SK-N-SH (cell line): Measurements from ENCODE around the gene DEAF1. TPM values are rescaled to one million over a fixed set of nuclear protein-coding genes. Genes with fewer than 3 reads are reported as not detected.
A peak's percentile ranks its signal among the peaks of the same experiment; 100 is the strongest.

ENCODE experiments used
- CTCF ChIA-PET: fragments of 300-600, 350-600 bp; formaldehyde crosslinking; extraction: SDS; loops from one replicate; lab custom pipeline; 2021; lab: Yijun Ruan, JAX
- POLR2A ChIA-PET: fragments of 350-600 bp; sonication (Branson Sonifier 250); formaldehyde crosslinking; extraction: SDS; loops from one replicate; lab custom pipeline; 2020; ENCODE audit warnings: antibody characterized with exemption, inconsistent platforms; lab: Yijun Ruan, JAX
- DNase-seq: peaks from one replicate; pipeline ENCODE4 v3.0.0; 2012
- H2AFZ ChIP-seq: fragments of 200-600 bp; sonication (generic); 2 replicates; pipeline ENCODE4 v1.8.1; 2016; ENCODE audit warnings: antibody characterized with exemption, mild to moderate bottlenecking, low read depth
- H3F3A ChIP-seq: fragments of 200-600 bp; sonication (generic); replicated peaks from 2 replicates; pipeline ENCODE3; 2016; ENCODE audit warnings: antibody characterized with exemption, mild to moderate bottlenecking; ENCODE audit not compliant: insufficient read depth
- H3K27ac ChIP-seq, 2 experiments: fragments of 200-500 bp in 1 of 2; fragments of 200-600 bp in 1 of 2; sonication (Bioruptor generic) in 1 of 2; sonication (generic), shearing (Covaris generic) in 1 of 2; 2 replicates each; pipeline versions ENCODE4 v1.5.1 to v1.6.1; 2014 to 2016; ENCODE audit warnings: low read depth in 2 of 2, inconsistent platforms in 1 of 2, low read length in 1 of 2, mild to moderate bottlenecking in 1 of 2, mixed read lengths in 1 of 2
- H3K27me3 ChIP-seq: fragments of 200-600 bp; sonication (generic), shearing (Covaris generic); 2 replicates; pipeline ENCODE4 v1.6.1; 2016; ENCODE audit warnings: mixed run types; ENCODE audit not compliant: insufficient read depth
- H3K36me3 ChIP-seq, 2 experiments: fragments of 200-500 bp in 1 of 2; fragments of 200-600 bp in 1 of 2; sonication (Bioruptor generic) in 1 of 2; sonication (generic) in 1 of 2; replicated peaks in 1 of 2; 2 replicates each; pipeline versions ENCODE3 to v1.5.1; 2014 to 2016; ENCODE audit warnings: low read length in 1 of 2, mild to moderate bottlenecking in 1 of 2; ENCODE audit not compliant: insufficient read depth in 2 of 2, control insufficient read depth in 1 of 2
- H3K4me1 ChIP-seq, 2 experiments: fragments of 200-500 bp in 1 of 2; fragments of 200-600 bp in 1 of 2; sonication (Bioruptor generic) in 1 of 2; sonication (generic), shearing (Covaris generic) in 1 of 2; 2 replicates each; pipeline versions ENCODE4 v1.5.1 to v1.6.1; 2014 to 2016; ENCODE audit warnings: low read depth in 1 of 2, low read length in 1 of 2, mixed run types in 1 of 2; ENCODE audit not compliant: insufficient read depth in 2 of 2, control insufficient read depth in 1 of 2
- H3K4me2 ChIP-seq: fragments of 200-600 bp; sonication (generic), shearing (Covaris generic); 2 replicates; pipeline ENCODE4 v1.6.1; 2017; ENCODE audit warnings: mixed run types
- H3K4me3 ChIP-seq, 2 experiments: fragments of 200-500 bp in 1 of 2; fragments of 200-600 bp in 1 of 2; sonication (Bioruptor generic) in 1 of 2; sonication (generic), shearing (Covaris generic) in 1 of 2; 2 replicates each; pipeline versions ENCODE4 v1.5.1 to v1.8.1; 2014 to 2016; ENCODE audit warnings: low read depth in 2 of 2, inconsistent platforms in 1 of 2, low read length in 1 of 2, mild to moderate bottlenecking in 1 of 2, mixed read lengths in 1 of 2, moderate library complexity in 1 of 2
- H3K79me2 ChIP-seq: fragments of 200-600 bp; sonication (generic); 2 replicates; pipeline ENCODE4 v1.8.1; 2017; ENCODE audit warnings: mild to moderate bottlenecking; ENCODE audit not compliant: insufficient read depth
- H3K9ac ChIP-seq: fragments of 200-600 bp; sonication (generic); 2 replicates; pipeline ENCODE4 v1.6.1; 2017; ENCODE audit warnings: mixed run types
- H3K9me2 ChIP-seq: fragments of 200-600 bp; sonication (generic); 2 replicates; pipeline ENCODE4 v1.6.1; 2017; ENCODE audit warnings: mixed run types
- H3K9me3 ChIP-seq: fragments of 200-600 bp; sonication (generic); 2 replicates; pipeline ENCODE4 v1.6.1; 2017; ENCODE audit warnings: mixed run types, mild to moderate bottlenecking, moderate library complexity
- H4K20me1 ChIP-seq: fragments of 200-600 bp; sonication (generic); 2 replicates; pipeline ENCODE4 v1.6.1; 2017; ENCODE audit warnings: mild to moderate bottlenecking, mixed run types; ENCODE audit not compliant: insufficient read depth
- ELF1 ChIP-seq: IDR thresholded peaks from 2 replicates; pipeline ENCODE4 v1.4.0; 2012
- EP300 ChIP-seq, 2 experiments: IDR thresholded peaks; 2 replicates each; pipeline versions ENCODE4 v1.4.0 to v1.6.1; 2012; ENCODE audit warnings: borderline replicate concordance in 1 of 2, low read depth in 1 of 2, low read length in 1 of 2
- EZH2phosphoT487 ChIP-seq: fragments of 200-600 bp; sonication (generic); IDR thresholded peaks from 2 replicates; pipeline ENCODE4 v1.6.1; 2017; ENCODE audit warnings: low read depth, mixed run types, mild to moderate bottlenecking, antibody characterized with exemption, moderate library complexity, borderline replicate concordance
- FOSL2 ChIP-seq: IDR thresholded peaks from 2 replicates; pipeline ENCODE4 v1.4.0; 2012; ENCODE audit warnings: low read depth, mild to moderate bottlenecking, moderate library complexity, borderline replicate concordance
- FOXJ3 ChIP-seq: sonication (generic); formaldehyde crosslinking; IDR thresholded peaks from 2 replicates; pipeline ENCODE4 v1.5.1; 2020; ENCODE audit warnings: mild to moderate bottlenecking, missing genetic modification reagents
- FOXM1 ChIP-seq: IDR thresholded peaks from 2 replicates; pipeline ENCODE4 v1.4.0; 2012; ENCODE audit warnings: low read depth, mild to moderate bottlenecking
- JUND ChIP-seq: IDR thresholded peaks from 2 replicates; pipeline ENCODE4 v1.4.0; 2012
- MEF2A ChIP-seq: IDR thresholded peaks from 2 replicates; pipeline ENCODE4 v1.4.0; 2012; ENCODE audit warnings: low read depth, borderline replicate concordance
- NFIC ChIP-seq: IDR thresholded peaks from 2 replicates; pipeline ENCODE4 v1.4.0; 2012; ENCODE audit warnings: borderline replicate concordance
- RAD21 ChIP-seq: IDR thresholded peaks from 2 replicates; pipeline ENCODE4 v1.6.1; 2012; ENCODE audit warnings: mild to moderate bottlenecking, low read length
- RCOR1 ChIP-seq: fragments of 150-350 bp; IDR thresholded peaks from 2 replicates; pipeline ENCODE4 v1.6.1; 2017; ENCODE audit warnings: antibody characterized with exemption, low read length
- RXRA ChIP-seq: IDR thresholded peaks from 2 replicates; pipeline ENCODE4 v1.4.0; 2012; ENCODE audit warnings: low read depth, mild to moderate bottlenecking, borderline replicate concordance
- SIN3A ChIP-seq: IDR thresholded peaks from 2 replicates; pipeline ENCODE4 v1.6.1; 2012; ENCODE audit warnings: low read depth, mild to moderate bottlenecking, low read length, moderate library complexity, borderline replicate concordance
- TCF12 ChIP-seq: IDR thresholded peaks from 2 replicates; pipeline ENCODE4 v1.4.0; 2012
- TEAD4 ChIP-seq: IDR thresholded peaks from 2 replicates; pipeline ENCODE4 v1.4.0; 2012; ENCODE audit warnings: mild to moderate bottlenecking, borderline replicate concordance; ENCODE audit not compliant: insufficient read depth
- WGBS: methylation state at CpG from one replicate; pipeline ENCODE4 v1.1.6; 2017; ENCODE audit warnings: low lambda C conversion rate; 5-methylcytosine and 5-hydroxymethylcytosine counted together
- polyA plus RNA-seq, 3 experiments: library from polyadenylated mRNA; depleted of rRNA; stranded (reverse); fragments of >200 nt; gene quantifications; 2 replicates each; pipeline ENCODE4 v1.2.3, GENCODE V29; 2012
- TF ChIP-seq, protein P1 (sequence below): IDR thresholded peaks from 2 replicates; pipeline ENCODE4 v1.4.0; 2012; ENCODE audit warnings: low read depth
- TF ChIP-seq, protein P2 (sequence below): IDR thresholded peaks from 2 replicates; pipeline ENCODE4 v1.6.1; 2012; ENCODE audit warnings: mild to moderate bottlenecking, low read depth, low read length, moderate library complexity
- TF ChIP-seq, protein P3 (sequence below): fragments of 150-350 bp; IDR thresholded peaks from 2 replicates; pipeline ENCODE4 v1.6.1; 2017; ENCODE audit warnings: antibody characterized with exemption, low read length, low read depth, borderline replicate concordance

Gene DEAF1
- polyA plus RNA-seq, 1 of the 3 experiments (the other 2 are of a cell fraction), result 40.6 TPM

DNA sequence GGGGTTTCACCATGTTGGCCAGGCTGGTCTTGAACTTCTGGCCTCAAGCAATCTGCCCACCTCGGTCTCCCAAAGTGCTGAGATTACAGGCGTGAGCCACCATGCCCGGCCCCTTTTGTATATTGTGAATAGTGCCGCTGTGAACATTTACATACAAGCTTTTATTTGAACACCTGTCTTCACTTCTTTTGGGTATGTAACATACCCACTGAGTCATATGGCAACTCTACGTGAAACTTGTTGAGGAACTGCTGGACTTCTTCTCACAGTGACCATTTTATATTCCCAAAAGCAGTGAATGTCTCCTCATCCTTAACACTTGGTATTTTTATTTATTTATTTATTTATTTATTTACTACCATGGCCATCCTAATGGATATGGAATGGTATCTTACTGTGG lies 64.2 kb downstream of the DEAF1 start:
- Histone ChIP-seq H3K9me3 (no peaks in the 10 kb centered on the region), H3K4me2 (no peak overlapping the region), H4K20me1 (peaks cover 1% of the 10 kb centered on the region; the same call in 1 of the 2 replicates), H3K4me1 (no peaks in the 10 kb centered on the region), H2AFZ (no peak overlapping the region), H3K79me2 (no peaks in the 10 kb centered on the region; the same call in 1 of the 2 replicates), H3K27me3 (no peaks in the 10 kb centered on the region), H3K9me2 (no peaks in the 10 kb centered on the region), H3K4me3 (no peak overlapping the region), H3K9ac (no peak overlapping the region), H3K27ac (no peak overlapping the region), H3K36me3 (peaks cover 0 to 4% of the 10 kb centered on the region in 2 experiments), H3F3A (peaks cover 24% of the 10 kb centered on the region)
- POLR2A ChIA-PET, result no interaction called here
- no peak for DNase-seq
- CTCF ChIA-PET, result no interaction called here
- no peak for TF ChIP-seq RAD21
- no peak for TF ChIP-seq TCF12
- 95% methylated on average over 4 of the region's 5 CpGs for WGBS

DNA sequence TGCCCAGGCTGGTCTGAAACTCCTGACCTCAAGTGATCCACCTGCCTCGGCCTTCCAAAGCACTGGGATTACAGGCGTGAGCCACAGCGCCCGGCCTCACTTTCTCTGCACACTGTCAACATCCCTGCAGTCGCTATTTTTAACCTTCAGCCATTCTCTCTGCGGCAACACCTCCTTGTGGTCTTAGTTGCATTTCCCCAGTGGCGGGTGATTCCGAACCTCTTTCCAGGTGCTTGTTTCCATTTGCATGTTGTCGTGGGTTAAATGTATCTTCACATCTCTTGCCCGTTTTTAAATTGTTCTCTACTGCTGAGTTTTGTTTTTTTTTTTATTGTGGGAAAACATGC lies 65.8 kb downstream of the DEAF1 start:
- Histone ChIP-seq H3K4me3 (no peak overlapping the region), H3K9ac (no peak overlapping the region), H4K20me1 (no peaks in the 10 kb centered on the region), H3K4me2 (no peak overlapping the region), H3F3A (peaks cover 24% of the 10 kb centered on the region), H3K9me3 (no peaks in the 10 kb centered on the region), H3K4me1 (no peaks in the 10 kb centered on the region), H3K9me2 (no peaks in the 10 kb centered on the region), H3K36me3 (peaks cover 0 to 4% of the 10 kb centered on the region in 2 experiments), H3K27ac (peak overlapping the region in 1 of 2 experiments; percentile 47; a peak in 2 of 4 replicates), H3K27me3 (no peaks in the 10 kb centered on the region), H2AFZ (no peak overlapping the region), H3K79me2 (no peaks in the 10 kb centered on the region; the same call in 1 of the 2 replicates)
- DNase-seq, result no peak
- TF ChIP-seq RCOR1 (no peak), TEAD4 (no peak), FOXM1 (no peak), NFIC (no peak)
- WGBS, result 86% methylated on average over 10 of the region's 10 CpGs
- ChIA-PET POLR2A (no interaction called here), CTCF (no interaction called here)

DNA sequence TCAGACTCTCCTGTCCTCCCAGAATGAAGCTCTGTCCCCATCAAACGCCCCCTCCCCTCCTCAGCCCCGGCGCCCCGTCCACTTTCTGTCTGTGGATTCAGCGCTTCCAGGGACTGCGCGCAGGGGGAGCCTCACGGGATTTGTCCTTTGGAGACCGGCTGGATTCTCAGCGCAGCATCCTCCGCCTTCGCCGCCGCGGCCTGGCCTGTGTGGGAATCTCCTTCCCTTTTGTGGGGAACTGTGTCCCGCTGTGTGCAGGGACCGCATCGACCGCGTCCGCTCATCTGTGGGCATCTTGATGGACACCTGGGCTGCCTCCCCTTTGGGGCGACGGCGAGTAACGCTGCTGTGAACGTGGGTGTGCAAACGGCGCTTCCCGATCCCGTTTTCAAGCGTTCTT lies 67.0 kb downstream of the DEAF1 start:
- H2AFZ ChIP-seq, result no peak overlapping the region
- no peaks in the 10 kb centered on the region for H3K9me2 ChIP-seq
- no peaks in the 10 kb centered on the region for H3K27me3 ChIP-seq
- ChIA-PET CTCF (interaction anchor here (0.6 kb wide), 1 partner anchor 20 kb away, joined by 3 read pairs; no protein-coding TSS in a partner anchor), POLR2A (no interaction called here)
- no peak for DNase-seq
- H3K9me3 ChIP-seq, result no peaks in the 10 kb centered on the region
- H4K20me1 ChIP-seq, result no peaks in the 10 kb centered on the region
- peak overlapping the region in 1 of 2 experiments; percentile 47; a peak in 2 of 4 replicates for H3K27ac ChIP-seq
- peaks cover 21% of the 10 kb centered on the region for H3F3A ChIP-seq
- no peak overlapping the region for H3K4me3 ChIP-seq
- H3K9ac ChIP-seq, result no peak overlapping the region
- no peaks in the 10 kb centered on the region for H3K4me1 ChIP-seq
- H3K79me2 ChIP-seq, result no peaks in the 10 kb centered on the region; the same call in 1 of the 2 replicates
- no peak overlapping the region for H3K4me2 ChIP-seq
- H3K36me3 ChIP-seq, result peaks cover 0 to 4% of the 10 kb centered on the region in 2 experiments
- WGBS, result 93% methylated on average over 31 of the region's 31 CpGs
- no peak for TF ChIP-seq TCF12
- TF ChIP-seq NFIC, result no peak
- no peak for TF ChIP-seq RXRA
- no peak for TF ChIP-seq EZH2phosphoT487
- no peak for TF ChIP-seq ELF1
- TF ChIP-seq MEF2A, result no peak
- no peak for TF ChIP-seq EP300 (IDR thresholded peaks at IDR 0.05; ENCODE audit: borderline replicate concordance in 1 of 2, low read depth in 1 of 2, low read length in 1 of 2)
- TF ChIP-seq SIN3A, result no peak
- no peak for TF ChIP-seq FOSL2
- TF ChIP-seq, protein P1, sequence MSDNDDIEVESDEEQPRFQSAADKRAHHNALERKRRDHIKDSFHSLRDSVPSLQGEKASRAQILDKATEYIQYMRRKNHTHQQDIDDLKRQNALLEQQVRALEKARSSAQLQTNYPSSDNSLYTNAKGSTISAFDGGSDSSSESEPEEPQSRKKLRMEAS, result no peak
- TF ChIP-seq RAD21, result no peak
- TF ChIP-seq JUND, result no peak
- TF ChIP-seq, protein P2, sequence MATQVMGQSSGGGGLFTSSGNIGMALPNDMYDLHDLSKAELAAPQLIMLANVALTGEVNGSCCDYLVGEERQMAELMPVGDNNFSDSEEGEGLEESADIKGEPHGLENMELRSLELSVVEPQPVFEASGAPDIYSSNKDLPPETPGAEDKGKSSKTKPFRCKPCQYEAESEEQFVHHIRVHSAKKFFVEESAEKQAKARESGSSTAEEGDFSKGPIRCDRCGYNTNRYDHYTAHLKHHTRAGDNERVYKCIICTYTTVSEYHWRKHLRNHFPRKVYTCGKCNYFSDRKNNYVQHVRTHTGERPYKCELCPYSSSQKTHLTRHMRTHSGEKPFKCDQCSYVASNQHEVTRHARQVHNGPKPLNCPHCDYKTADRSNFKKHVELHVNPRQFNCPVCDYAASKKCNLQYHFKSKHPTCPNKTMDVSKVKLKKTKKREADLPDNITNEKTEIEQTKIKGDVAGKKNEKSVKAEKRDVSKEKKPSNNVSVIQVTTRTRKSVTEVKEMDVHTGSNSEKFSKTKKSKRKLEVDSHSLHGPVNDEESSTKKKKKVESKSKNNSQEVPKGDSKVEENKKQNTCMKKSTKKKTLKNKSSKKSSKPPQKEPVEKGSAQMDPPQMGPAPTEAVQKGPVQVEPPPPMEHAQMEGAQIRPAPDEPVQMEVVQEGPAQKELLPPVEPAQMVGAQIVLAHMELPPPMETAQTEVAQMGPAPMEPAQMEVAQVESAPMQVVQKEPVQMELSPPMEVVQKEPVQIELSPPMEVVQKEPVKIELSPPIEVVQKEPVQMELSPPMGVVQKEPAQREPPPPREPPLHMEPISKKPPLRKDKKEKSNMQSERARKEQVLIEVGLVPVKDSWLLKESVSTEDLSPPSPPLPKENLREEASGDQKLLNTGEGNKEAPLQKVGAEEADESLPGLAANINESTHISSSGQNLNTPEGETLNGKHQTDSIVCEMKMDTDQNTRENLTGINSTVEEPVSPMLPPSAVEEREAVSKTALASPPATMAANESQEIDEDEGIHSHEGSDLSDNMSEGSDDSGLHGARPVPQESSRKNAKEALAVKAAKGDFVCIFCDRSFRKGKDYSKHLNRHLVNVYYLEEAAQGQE, result no peak
- no peak for TF ChIP-seq FOXJ3 (CRISPR knock-in tag)
- TF ChIP-seq, protein P3, sequence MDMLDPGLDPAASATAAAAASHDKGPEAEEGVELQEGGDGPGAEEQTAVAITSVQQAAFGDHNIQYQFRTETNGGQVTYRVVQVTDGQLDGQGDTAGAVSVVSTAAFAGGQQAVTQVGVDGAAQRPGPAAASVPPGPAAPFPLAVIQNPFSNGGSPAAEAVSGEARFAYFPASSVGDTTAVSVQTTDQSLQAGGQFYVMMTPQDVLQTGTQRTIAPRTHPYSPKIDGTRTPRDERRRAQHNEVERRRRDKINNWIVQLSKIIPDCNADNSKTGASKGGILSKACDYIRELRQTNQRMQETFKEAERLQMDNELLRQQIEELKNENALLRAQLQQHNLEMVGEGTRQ, result no peak
